GM18870 (cell line): ENCODE data around the gene ERCC3.
"Not testable (repeated sequence)": the region's sequence is repeated elsewhere in the genome, so short reads cannot be mapped to it uniquely, and the experiment has no call there.

Experiments
- ATAC-seq: cut with Tn5 transposase; IDR thresholded peaks from one replicate; pipeline ENCODE4 v1.9.1; 2021; ENCODE audit warnings: moderate library complexity; ENCODE audit not compliant: unreplicated experiment

ERCC3 gene

DNA sequence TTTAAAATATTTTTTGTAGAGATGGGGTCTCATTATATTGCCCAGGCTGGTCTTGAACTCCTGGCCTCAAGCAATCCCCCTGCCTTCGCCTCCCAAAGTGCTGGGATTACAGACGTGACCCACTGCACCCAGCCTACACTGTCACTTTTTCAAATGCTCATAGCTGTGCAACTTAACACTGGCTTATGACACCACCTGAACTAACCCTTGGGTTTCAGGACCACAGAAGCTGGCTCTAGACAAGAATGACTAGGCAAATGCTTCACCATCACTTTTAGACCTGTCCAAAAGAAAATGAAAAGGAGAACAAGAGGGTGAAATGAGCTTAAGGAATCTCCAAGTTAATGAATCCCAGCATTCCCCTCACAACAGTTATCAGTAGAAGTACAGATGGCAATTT is 13.3 kb downstream of the ERCC3 start:
- no peak for ATAC-seq

DNA sequence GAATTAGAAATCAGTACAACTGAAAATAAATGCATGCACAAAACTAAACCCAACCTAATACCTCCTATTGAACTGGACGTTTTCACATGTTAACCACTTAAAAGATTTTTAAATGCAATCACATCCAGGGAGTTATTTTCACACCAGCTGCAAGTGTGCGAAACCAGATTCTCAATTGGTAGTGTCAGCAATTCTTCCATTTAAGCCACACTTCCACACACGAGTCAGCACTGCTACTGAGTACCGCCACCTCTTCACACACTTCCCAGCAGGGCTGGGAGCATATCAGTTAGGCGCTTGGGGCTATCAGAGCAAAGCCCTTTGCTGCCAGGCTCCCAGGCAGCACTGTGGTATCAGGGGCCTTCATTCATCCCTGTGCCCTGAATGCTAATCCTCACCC is 14.2 kb downstream of the ERCC3 start:
- no peak for ATAC-seq

- no peak for ATAC-seq
These were observed 15.0 kb downstream of the ERCC3 start for GRCh38 chr2:127278959-127279358.

GRCh38 chr2:127277028-127277427 is 16.9 kb downstream of the ERCC3 start:
- ATAC-seq = peak; percentile 84

DNA sequence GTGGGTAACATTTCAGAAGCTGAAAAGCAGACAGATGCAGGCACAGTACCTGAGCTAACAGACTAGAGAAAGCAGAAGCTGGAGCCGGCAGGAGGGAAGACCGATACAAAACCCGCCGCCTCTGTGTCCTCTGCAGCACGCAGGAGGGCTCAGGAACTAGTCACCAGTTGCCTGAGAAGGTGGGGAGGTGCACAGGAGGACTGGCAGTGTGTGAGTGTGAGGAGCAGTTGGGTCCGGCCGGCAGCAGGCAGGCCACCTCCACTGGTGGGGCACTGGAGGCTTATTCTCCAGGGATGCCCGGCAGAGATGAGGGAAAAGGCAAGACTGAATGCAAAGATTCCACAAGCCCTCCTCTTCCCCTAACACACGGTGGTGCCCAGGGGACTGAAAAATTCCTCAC is 18.2 kb downstream of the ERCC3 start:
- ATAC-seq = no peak

GRCh38 chr2:127275356-127275755 is 18.6 kb downstream of the ERCC3 start:
- ATAC-seq = no peak

GRCh38 chr2:127270663-127271062 is 23.3 kb downstream of the ERCC3 start:
- no peak for ATAC-seq

GRCh38 chr2:127261804-127262406 is 32.0 kb downstream of the ERCC3 start:
- no peak for ATAC-seq

DNA sequence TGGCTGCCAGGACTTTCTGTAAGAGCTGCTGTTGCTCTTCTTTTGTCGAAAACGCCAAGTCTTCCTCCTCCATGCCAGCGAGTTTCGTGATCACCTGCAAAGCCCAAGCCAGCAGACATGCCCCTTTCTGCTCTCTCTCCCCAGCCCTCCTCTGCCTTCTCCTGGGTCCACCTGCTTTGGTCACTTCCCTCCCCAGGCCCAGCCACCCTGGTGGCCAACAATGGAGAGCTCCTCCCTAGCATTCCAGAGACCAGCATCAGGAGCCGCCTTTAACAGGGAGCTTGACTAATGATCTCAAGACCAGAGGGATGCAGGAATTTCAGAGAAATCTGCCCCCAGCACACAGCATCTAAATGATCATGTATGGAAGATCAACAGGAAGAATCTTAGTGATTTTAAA is 34.6 kb downstream of the ERCC3 start:
- ATAC-seq = no peak

GRCh38 chr2:127256866-127257265 is 37.1 kb downstream of the ERCC3 start:
- ATAC-seq = no peak

GRCh38 chr2:127256381-127256780 is 37.6 kb downstream of the ERCC3 start:
- ATAC-seq = no peak

DNA sequence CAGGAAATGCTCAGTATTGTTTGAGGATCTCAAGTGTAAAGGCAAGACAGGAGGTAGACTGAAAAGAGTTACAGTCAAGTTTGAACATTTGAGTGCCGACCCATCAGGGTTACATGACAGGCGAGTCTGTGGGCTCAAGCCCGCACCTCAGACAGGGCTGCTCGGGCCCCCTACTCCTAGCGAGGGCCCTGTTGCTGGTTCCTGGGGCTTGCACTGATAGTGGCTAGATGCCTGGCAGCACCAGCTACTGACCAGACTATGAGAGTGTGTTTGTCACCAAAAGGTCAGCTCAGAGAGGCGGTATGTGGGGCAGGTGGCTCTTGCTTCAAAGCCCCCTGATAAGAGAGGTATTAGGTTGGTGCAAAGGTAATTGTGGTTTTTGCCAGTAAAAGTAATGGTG is 38.2 kb downstream of the ERCC3 start:
- ATAC-seq = no peak

DNA sequence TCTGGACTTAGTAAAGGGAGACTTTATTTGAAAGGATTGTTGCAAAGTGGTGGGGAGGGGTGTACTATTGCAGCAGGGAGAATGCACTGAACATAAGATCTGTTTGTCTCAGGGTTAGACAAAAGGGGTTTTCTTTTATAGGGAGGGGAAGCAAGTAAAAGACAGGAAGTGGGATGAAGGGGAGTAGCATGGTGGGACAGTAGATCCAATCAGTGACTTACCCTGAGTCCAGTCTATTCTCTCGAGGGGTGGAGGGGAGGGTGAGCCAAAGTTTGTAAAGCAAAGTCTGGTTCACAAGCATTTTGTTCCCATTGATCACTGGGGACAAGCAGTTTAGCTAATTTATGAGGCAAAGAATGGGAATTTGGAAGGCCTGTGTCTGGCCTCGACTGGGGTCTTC is 38.8 kb downstream of the ERCC3 start:
- no peak for ATAC-seq

GRCh38 chr2:127254386-127254981 is 39.5 kb downstream of the ERCC3 start:
- ATAC-seq = no peak

- ATAC-seq = not testable (repeated sequence)
These were observed 52.8 kb downstream of the ERCC3 start for GRCh38 chr2:127241184-127241583.

DNA sequence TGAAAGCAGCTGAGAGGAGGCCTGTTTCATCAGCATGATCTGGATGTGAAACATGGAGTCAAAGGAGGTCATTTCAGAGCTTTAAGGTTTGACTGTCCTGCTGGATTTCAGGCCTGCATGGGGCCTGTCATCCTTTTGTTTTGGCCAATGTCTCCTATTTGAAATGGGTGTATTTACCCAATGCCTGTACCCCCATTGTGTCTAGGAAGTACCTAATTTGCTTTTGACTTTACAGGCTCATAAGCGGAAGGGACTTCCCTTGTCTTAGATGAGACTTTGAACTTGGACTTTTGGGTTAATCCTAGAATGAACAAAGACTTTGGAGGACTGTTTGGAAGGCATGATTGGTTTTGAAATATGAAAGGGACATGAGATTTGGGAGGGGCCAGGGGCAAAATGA is 54.5 kb downstream of the ERCC3 start:
- ATAC-seq = no peak

GRCh38 chr2:127237768-127238167 is 56.2 kb downstream of the ERCC3 start:
- not testable (repeated sequence) for ATAC-seq

- no peak for ATAC-seq
These were observed 58.8 kb downstream of the ERCC3 start for GRCh38 chr2:127235082-127235702.

DNA sequence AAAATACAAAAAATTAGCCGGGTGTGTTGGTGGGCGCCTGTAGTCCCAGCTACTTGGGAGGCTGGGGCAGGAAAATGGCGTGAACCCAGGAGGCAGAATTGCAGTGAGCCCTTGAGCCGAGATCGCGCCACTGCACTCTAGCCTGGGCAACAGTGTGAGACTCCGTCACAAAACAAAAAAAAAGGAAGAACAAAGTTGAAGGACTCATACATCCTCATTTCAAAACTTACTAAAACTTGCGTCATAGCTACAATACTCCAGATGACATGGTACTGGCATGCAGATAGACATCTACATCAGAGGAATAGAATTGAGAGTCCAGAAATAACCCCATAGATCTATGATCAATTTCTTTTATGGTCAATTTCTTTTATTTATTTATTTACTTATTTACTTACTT is 60.2 kb downstream of the ERCC3 start:
- no peak for ATAC-seq

DNA sequence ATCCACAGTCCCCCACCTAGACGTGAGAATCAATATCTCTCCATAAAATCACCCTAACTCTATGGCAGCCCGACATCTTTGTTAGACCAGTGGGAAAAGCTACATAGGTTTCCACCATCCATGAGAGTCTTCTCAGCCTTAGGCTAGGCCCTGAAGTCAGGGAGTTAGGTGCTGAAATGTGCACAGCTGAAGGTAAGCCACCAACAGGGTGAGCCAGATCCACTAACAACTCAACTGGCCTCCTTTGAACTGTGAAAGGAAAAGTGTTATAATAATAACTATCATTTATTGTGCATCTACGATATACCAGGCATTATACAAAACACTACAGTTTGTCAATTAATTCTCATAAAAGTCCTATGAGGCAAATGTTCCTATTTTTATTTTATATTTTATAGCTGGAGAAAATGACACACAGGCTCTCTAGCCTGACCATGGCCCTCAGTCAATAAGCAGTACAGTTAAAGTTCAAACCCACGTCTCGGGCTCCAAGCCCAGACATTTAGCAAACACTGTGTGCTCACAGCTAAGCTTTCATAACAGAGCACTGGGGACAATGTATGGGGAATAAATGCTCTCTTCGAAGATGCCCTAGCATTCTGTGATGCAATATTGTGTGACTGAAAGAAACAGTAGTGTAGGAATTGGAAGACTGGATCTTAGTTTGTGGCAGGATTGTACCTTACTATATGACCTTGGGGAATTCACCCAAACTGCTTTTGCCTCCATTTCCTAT is 62.6 kb downstream of the ERCC3 start:
- no peak for ATAC-seq

GRCh38 chr2:127229555-127229954 is 64.4 kb downstream of the ERCC3 start:
- ATAC-seq = no peak

GRCh38 chr2:127228102-127228501 is 65.8 kb downstream of the ERCC3 start:
- ATAC-seq = no peak
